ENCODE results near the gene PTGDR. TPM values are rescaled to one million over a fixed set of nuclear protein-coding genes. Genes with fewer than 3 reads are reported as not detected.
A peak's percentile ranks its signal among the peaks of the same experiment; 100 is the strongest.

PTGDR gene
- total and polyA plus RNA-seq, 2 donors: 0.38 to 0.73 TPM

DNA sequence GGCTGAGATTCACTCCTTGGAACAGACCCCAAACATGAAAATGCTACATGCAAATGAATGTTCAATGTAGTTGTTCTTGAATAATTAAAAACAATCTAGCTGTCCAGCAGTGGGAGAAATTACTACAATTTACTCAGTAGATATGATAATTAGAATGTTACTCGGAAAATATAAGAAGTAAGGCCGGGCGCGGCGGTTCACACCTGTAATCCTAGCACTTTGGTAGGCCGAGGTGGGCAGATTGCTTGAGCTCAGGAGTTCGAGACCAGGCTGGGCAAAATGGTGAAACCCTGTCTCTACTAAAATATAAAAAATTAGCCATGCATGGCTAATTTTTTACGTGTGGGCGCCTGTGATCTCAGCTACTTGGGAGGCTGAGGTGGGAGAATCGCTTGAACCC, 31.3 kb downstream of the PTGDR start:
- Histone ChIP-seq H3K27ac (ENCODE audit: low read depth in 1 of 2, low read length in 1 of 2) (no peak overlapping the region), H3K4me3 (ENCODE audit: low read length in 2 of 2) (no peak overlapping the region), H3K36me3 (ENCODE audit: control insufficient read depth in 2 of 2, insufficient read depth in 2 of 2, low read length in 1 of 2) (no peaks in the 10 kb centered on the region), H3K4me1 (ENCODE audit: control insufficient read depth in 2 of 2, insufficient read depth in 2 of 2, low read length in 2 of 2) (no peaks in the 10 kb centered on the region), H3K9me3 (ENCODE audit: control insufficient read depth in 2 of 2, insufficient read depth in 1 of 2, low read length in 1 of 2) (no peaks in the 10 kb centered on the region), H3K27me3 (ENCODE audit: control insufficient read depth in 2 of 2, insufficient read depth in 1 of 2, low read length in 1 of 2) (no peaks in the 10 kb centered on the region)
- WGBS: 98% methylated on average over 10 of the region's 10 CpGs
- no peak for DNase-seq (ENCODE audit: low read depth in 6 of 9, low spot score in 9 of 9)

DNA sequence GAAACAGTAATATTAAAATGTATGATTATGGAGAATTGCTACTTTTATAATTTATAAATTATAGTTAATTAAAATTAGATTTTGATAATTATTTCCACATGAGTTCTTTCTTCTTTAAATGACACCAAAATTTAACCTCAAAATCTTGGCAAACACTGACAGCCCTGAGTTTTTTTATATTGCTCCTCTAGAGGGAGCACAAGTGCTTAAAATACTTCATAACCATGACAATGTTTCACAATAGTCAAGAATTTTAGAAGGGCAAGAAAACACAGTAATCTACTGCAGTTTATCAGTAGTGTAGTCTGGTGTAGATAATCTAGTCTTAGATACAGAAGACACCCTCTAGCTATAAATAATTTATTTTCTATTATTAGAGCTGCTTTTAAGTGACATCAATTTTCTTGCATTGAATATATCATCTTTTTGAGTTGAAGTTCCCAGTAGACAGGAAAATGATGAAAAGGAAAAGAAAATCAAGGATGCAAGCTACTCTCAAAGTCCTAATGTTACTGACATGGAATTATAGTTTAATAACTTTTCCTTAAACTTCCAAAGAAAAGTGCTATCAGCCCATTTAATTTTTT, 32.3 kb downstream of the PTGDR start:
- H3K36me3 ChIP-seq (ENCODE audit: control insufficient read depth in 2 of 2, insufficient read depth in 2 of 2, low read length in 1 of 2): no peaks in the 10 kb centered on the region
- H3K4me1 ChIP-seq (ENCODE audit: control insufficient read depth in 2 of 2, insufficient read depth in 2 of 2, low read length in 2 of 2): no peaks in the 10 kb centered on the region
- H3K27ac ChIP-seq (ENCODE audit: low read depth in 1 of 2, low read length in 1 of 2): no peak overlapping the region
- peak in 4 of 9 donors; percentile 8 to 64 (median 26) for DNase-seq (ENCODE audit: low read depth in 6 of 9, low spot score in 9 of 9)
- no peaks in the 10 kb centered on the region for H3K27me3 ChIP-seq (ENCODE audit: control insufficient read depth in 2 of 2, insufficient read depth in 1 of 2, low read length in 1 of 2)
- no peaks in the 10 kb centered on the region for H3K9me3 ChIP-seq (ENCODE audit: control insufficient read depth in 2 of 2, insufficient read depth in 1 of 2, low read length in 1 of 2)
- no peak overlapping the region for H3K4me3 ChIP-seq (ENCODE audit: low read length in 2 of 2)

DNA sequence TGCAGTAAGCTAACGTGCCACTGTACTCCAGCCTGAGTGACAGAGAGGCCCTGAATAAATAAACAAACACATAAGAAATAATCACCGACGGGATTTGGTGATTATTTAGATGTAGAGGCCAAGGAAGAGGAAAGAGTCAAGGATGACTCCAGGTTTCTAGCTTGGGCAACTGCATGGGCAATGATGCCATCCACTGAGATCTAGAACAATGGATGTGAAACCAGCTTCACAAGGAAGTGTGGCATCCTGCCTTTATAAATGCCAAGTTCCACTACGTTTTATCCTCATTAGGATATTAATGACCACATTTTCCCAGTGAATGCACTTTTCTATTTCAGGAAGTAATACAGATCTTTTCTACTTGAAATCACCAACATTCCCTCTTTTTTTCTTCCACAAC, 35.7 kb downstream of the PTGDR start:
- no peak for DNase-seq (ENCODE audit: low read depth in 6 of 9, low spot score in 9 of 9)
- WGBS: 93% methylated on average over 4 of the region's 4 CpGs

DNA sequence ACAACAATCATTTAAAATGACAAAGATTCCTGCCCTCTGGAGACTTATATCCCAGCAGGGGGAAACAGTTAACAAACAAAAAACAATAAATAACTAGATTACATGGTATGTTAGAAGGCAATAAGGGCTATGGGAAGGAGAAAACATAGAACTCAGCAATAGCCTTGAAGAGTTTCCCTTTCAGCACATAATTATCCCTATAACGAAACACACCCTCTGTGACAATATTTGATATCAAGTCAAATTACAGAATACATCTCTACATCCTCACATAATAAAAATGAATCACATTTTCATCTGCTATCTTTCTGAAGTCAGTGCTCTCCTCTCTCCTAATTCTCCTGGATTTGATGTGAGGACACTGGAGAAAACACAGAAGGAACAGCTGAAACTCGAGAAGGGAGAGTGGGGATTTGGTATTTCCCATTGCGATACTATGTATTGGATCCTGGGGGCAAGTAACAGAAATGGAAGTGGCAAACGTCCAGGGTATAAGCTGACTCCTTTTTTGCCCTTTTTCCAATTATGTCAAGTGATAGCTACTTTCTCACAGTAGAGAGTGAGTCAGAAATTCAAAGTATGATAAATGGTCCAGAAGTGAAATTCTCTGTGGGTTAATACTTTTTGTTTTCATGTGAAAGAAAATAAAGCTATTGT, 36.9 kb downstream of the PTGDR start:
- no peak for DNase-seq (ENCODE audit: low read depth in 6 of 9, low spot score in 9 of 9)
- Histone ChIP-seq H3K27me3 (ENCODE audit: control insufficient read depth in 2 of 2, insufficient read depth in 1 of 2, low read length in 1 of 2) (no peaks in the 10 kb centered on the region), H3K27ac (ENCODE audit: low read depth in 1 of 2, low read length in 1 of 2) (no peak overlapping the region), H3K9me3 (ENCODE audit: control insufficient read depth in 2 of 2, insufficient read depth in 1 of 2, low read length in 1 of 2) (no peaks in the 10 kb centered on the region), H3K4me3 (ENCODE audit: low read length in 2 of 2) (no peak overlapping the region), H3K36me3 (ENCODE audit: control insufficient read depth in 2 of 2, insufficient read depth in 2 of 2, low read length in 1 of 2) (no peaks in the 10 kb centered on the region), H3K4me1 (ENCODE audit: control insufficient read depth in 2 of 2, insufficient read depth in 2 of 2, low read length in 2 of 2) (no peaks in the 10 kb centered on the region)
- 92% methylated on average over 4 of the region's 4 CpGs for WGBS

More for the DNA sequence above, 35.7 kb downstream of the PTGDR start:
- Histone ChIP-seq H3K4me3 (ENCODE audit: low read length in 2 of 2) (no peak overlapping the region), H3K27me3 (ENCODE audit: control insufficient read depth in 2 of 2, insufficient read depth in 1 of 2, low read length in 1 of 2) (no peaks in the 10 kb centered on the region), H3K9me3 (ENCODE audit: control insufficient read depth in 2 of 2, insufficient read depth in 1 of 2, low read length in 1 of 2) (no peaks in the 10 kb centered on the region), H3K36me3 (ENCODE audit: control insufficient read depth in 2 of 2, insufficient read depth in 2 of 2, low read length in 1 of 2) (no peaks in the 10 kb centered on the region), H3K27ac (ENCODE audit: low read depth in 1 of 2, low read length in 1 of 2) (no peak overlapping the region), H3K4me1 (ENCODE audit: control insufficient read depth in 2 of 2, insufficient read depth in 2 of 2, low read length in 2 of 2) (no peaks in the 10 kb centered on the region)

DNA sequence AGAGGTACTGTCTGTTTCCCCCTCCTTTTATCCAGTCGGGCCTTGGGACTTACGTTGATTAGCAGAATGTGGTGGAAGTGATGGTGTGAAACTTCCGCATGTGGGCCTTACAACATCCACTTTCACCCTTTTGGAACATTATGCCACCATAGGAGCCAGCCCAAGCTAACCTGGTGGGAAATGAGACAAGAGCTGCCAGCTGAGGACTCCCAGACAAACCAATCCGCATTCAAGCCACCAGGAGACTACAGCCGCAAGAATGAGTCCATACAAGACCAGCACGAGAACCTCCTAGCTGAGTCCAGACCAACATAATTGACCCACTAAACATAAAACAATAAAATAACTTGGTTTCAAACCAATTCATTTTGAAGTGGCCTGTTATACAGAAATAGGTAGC, 37.5 kb downstream of the PTGDR start:
- no peak for DNase-seq (ENCODE audit: low read depth in 6 of 9, low spot score in 9 of 9)
- Histone ChIP-seq H3K27ac (ENCODE audit: low read depth in 1 of 2, low read length in 1 of 2) (no peak overlapping the region), H3K4me3 (ENCODE audit: low read length in 2 of 2) (no peak overlapping the region), H3K36me3 (ENCODE audit: control insufficient read depth in 2 of 2, insufficient read depth in 2 of 2, low read length in 1 of 2) (no peaks in the 10 kb centered on the region), H3K27me3 (ENCODE audit: control insufficient read depth in 2 of 2, insufficient read depth in 1 of 2, low read length in 1 of 2) (no peaks in the 10 kb centered on the region), H3K4me1 (ENCODE audit: control insufficient read depth in 2 of 2, insufficient read depth in 2 of 2, low read length in 2 of 2) (no peaks in the 10 kb centered on the region), H3K9me3 (ENCODE audit: control insufficient read depth in 2 of 2, insufficient read depth in 1 of 2, low read length in 1 of 2) (no peaks in the 10 kb centered on the region)
- WGBS: 96% methylated on average over 6 of the region's 6 CpGs

DNA sequence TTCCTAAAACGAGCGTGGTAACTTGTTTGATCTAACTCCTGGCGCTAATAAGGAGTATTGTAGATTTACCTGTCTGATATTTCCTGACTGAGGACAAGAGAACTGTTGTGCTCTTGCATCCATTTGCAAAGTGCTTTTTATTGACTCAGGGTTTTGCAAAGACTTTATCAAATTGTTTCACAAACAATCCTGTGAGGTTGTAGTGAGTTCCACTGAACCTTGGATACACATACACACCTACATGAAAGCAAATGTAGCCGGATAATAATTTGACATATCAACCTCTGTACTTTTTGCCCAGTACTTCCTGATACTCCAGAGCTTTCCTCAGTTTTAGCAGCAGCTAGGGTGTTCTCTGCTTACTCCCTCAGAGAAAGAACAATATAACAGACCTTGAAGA, 39.9 kb downstream of the PTGDR start:
- no peaks in the 10 kb centered on the region for H3K27me3 ChIP-seq (ENCODE audit: control insufficient read depth in 2 of 2, insufficient read depth in 1 of 2, low read length in 1 of 2)
- H3K4me1 ChIP-seq (ENCODE audit: control insufficient read depth in 2 of 2, insufficient read depth in 2 of 2, low read length in 2 of 2): peaks cover 0 to 12% of the 10 kb centered on the region in 2 donors
- H3K4me3 ChIP-seq (ENCODE audit: low read length in 2 of 2): no peak overlapping the region
- no peak overlapping the region for H3K27ac ChIP-seq (ENCODE audit: low read depth in 1 of 2, low read length in 1 of 2)
- WGBS: 90% methylated on average over 4 of the region's 4 CpGs
- H3K9me3 ChIP-seq (ENCODE audit: control insufficient read depth in 2 of 2, insufficient read depth in 1 of 2, low read length in 1 of 2): no peaks in the 10 kb centered on the region
- no peaks in the 10 kb centered on the region for H3K36me3 ChIP-seq (ENCODE audit: control insufficient read depth in 2 of 2, insufficient read depth in 2 of 2, low read length in 1 of 2)
- DNase-seq (ENCODE audit: low read depth in 6 of 9, low spot score in 9 of 9): no peak

DNA sequence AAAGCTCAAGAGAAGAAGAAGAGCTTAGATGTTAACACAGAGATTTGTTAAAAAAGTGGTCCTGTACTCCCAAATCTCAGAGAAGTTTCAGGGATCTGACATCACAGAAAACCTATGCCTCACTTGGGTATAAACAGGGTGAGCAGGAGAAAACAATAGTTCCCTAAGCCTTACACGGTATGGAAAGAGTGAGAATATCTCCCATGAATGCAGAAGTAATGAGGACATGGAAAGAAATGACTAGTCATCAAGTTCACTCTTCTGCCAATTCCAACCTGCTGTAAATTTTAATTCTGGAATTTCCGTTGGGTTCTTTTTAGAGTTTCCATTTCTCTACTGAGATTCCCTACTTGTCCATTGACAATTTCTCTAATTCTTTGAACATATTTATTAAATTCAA, 40.4 kb downstream of the PTGDR start:
- 77% methylated on average over 2 of the region's 2 CpGs for WGBS
- Histone ChIP-seq H3K36me3 (ENCODE audit: control insufficient read depth in 2 of 2, insufficient read depth in 2 of 2, low read length in 1 of 2) (no peaks in the 10 kb centered on the region), H3K4me3 (ENCODE audit: low read length in 2 of 2) (no peak overlapping the region), H3K27ac (ENCODE audit: low read depth in 1 of 2, low read length in 1 of 2) (no peak overlapping the region), H3K27me3 (ENCODE audit: control insufficient read depth in 2 of 2, insufficient read depth in 1 of 2, low read length in 1 of 2) (no peaks in the 10 kb centered on the region), H3K9me3 (ENCODE audit: control insufficient read depth in 2 of 2, insufficient read depth in 1 of 2, low read length in 1 of 2) (no peaks in the 10 kb centered on the region), H3K4me1 (ENCODE audit: control insufficient read depth in 2 of 2, insufficient read depth in 2 of 2, low read length in 2 of 2) (peaks cover 0 to 12% of the 10 kb centered on the region in 2 donors)
- DNase-seq (ENCODE audit: low read depth in 6 of 9, low spot score in 9 of 9): no peak

DNA sequence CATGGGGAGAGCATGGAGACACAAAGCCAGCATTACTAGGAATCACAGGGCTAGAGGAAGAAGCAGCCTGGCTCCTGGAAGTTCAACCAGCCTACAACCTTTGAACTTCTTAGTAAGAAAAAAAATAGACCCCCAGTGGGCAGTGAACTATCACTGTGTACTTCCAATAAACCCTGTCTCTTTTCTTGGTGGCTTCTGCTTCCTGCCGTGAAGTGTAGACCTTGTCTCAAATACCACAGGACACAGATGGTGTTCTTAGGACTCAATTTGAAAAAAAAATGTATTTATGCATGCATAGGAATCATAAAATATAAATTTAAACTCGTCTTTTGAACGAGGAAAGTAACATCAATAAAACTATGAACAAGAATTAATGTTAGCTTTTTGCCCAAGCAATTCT, 43.0 kb downstream of the PTGDR start:
- H3K27me3 ChIP-seq (ENCODE audit: control insufficient read depth in 2 of 2, insufficient read depth in 1 of 2, low read length in 1 of 2): peaks cover 3 to 23% of the 10 kb centered on the region in 2 donors

DNA sequence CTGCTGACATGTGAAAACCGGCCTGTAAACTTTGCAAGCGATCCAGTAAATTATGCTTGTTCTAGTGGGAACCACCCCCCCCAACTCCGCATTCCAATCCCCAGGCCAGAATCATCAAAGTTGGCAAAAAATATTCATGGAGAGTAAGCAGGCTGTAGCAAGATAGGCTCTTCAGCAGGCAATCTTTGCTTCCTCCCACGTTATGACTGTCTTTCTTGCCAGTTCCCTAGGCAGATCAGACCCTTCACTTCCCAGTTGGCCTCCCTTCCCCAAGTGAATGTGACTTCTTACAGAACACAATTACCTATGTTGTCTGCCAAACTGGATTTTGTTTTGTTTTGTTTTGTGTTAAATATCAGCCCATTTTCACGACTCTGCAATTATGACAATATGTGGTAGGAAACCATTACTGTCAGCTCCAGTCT, 45.4 kb downstream of the PTGDR start:
- no peak overlapping the region for H3K27ac ChIP-seq (ENCODE audit: low read depth in 1 of 2, low read length in 1 of 2)
- H3K27me3 ChIP-seq (ENCODE audit: control insufficient read depth in 2 of 2, insufficient read depth in 1 of 2, low read length in 1 of 2): peaks cover 3 to 25% of the 10 kb centered on the region in 2 donors
- H3K4me1 ChIP-seq (ENCODE audit: control insufficient read depth in 2 of 2, insufficient read depth in 2 of 2, low read length in 2 of 2): peaks cover 15 to 31% of the 10 kb centered on the region in 2 donors
- DNase-seq (ENCODE audit: low read depth in 6 of 9, low spot score in 9 of 9): no peak
- no peak overlapping the region for H3K4me3 ChIP-seq (ENCODE audit: low read length in 2 of 2)
- H3K36me3 ChIP-seq (ENCODE audit: control insufficient read depth in 2 of 2, insufficient read depth in 2 of 2, low read length in 1 of 2): no peaks in the 10 kb centered on the region
- H3K9me3 ChIP-seq (ENCODE audit: control insufficient read depth in 2 of 2, insufficient read depth in 1 of 2, low read length in 1 of 2): no peaks in the 10 kb centered on the region
- WGBS: 70% methylated on average over 5 of the region's 5 CpGs

More for the DNA sequence above, 43.0 kb downstream of the PTGDR start:
- Histone ChIP-seq H3K27ac (ENCODE audit: low read depth in 1 of 2, low read length in 1 of 2) (no peak overlapping the region), H3K4me1 (ENCODE audit: control insufficient read depth in 2 of 2, insufficient read depth in 2 of 2, low read length in 2 of 2) (peaks cover 15 to 24% of the 10 kb centered on the region in 2 donors), H3K9me3 (ENCODE audit: control insufficient read depth in 2 of 2, insufficient read depth in 1 of 2, low read length in 1 of 2) (no peaks in the 10 kb centered on the region), H3K36me3 (ENCODE audit: control insufficient read depth in 2 of 2, insufficient read depth in 2 of 2, low read length in 1 of 2) (no peaks in the 10 kb centered on the region), H3K4me3 (ENCODE audit: low read length in 2 of 2) (no peak overlapping the region)
- WGBS: 10% methylated on average over 3 of the region's 3 CpGs
- DNase-seq (ENCODE audit: low read depth in 6 of 9, low spot score in 9 of 9): no peak

All from thymus (tissue), 11 donors.